Measurements from ENCODE around the gene HSPA13. TPM values are rescaled to one million over a fixed set of nuclear protein-coding genes. Genes with fewer than 3 reads are reported as not detected.
A peak's percentile ranks its signal among the peaks of the same experiment; 100 is the strongest.

The HSPA13 gene
- total and polyA plus RNA-seq, 10 of the 15 experiments (the other 5 are each of a cell fraction or from before 2014, with no cell fraction given) = 10.0 to 26.9 (median 18.6) TPM

DNA sequence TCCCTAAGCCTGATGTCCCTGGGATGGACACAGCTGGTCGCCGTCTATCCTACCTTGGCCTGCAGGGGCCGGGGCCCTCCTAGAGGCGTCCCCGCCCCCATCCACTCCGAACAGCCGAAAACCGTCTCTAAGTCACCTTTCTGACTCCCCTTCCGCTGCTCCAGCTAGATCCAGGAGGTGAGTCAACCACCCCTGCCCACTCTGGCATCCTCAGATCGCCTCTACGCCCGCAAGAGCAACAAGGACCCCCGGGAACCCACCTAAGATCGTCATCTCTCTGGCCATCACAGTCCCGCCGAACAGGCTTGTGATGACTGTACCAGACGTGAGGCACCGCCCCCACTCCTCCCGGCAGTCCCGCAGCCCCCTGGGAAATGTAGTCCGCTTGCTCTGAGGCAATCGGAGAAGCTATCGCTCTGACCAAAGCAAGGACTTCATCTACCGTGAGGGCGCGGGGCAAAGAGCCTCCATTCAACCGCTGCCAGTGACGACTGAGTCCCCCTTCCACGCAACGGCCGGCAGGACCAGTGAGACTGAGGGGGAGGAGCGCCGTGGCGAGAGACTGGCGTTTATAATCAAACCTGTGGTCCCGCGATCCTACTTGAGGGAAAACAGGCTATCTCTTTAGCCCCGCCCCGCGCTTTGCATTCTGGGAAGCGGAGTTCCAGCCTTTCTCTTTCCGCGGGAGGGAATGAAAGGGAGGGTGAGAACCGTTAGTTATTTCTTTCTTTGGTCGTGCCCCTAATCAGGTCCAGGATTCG lies at the start of gene HSPA13 (continued):
- TF ChIP-seq, protein P1, sequence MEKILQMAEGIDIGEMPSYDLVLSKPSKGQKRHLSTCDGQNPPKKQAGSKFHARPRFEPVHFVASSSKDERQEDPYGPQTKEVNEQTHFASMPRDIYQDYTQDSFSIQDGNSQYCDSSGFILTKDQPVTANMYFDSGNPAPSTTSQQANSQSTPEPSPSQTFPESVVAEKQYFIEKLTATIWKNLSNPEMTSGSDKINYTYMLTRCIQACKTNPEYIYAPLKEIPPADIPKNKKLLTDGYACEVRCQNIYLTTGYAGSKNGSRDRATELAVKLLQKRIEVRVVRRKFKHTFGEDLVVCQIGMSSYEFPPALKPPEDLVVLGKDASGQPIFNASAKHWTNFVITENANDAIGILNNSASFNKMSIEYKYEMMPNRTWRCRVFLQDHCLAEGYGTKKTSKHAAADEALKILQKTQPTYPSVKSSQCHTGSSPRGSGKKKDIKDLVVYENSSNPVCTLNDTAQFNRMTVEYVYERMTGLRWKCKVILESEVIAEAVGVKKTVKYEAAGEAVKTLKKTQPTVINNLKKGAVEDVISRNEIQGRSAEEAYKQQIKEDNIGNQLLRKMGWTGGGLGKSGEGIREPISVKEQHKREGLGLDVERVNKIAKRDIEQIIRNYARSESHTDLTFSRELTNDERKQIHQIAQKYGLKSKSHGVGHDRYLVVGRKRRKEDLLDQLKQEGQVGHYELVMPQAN (conservative IDR thresholded peaks at IDR 0.05) = 0 out of 2 replicates have a peak, but pooled peaks have one; percentile 47
- peak; percentile 83 for TF ChIP-seq HDGF (IDR thresholded peaks at IDR 0.05)
- TF ChIP-seq FOXM1 (IDR thresholded peaks at IDR 0.05; ENCODE audit: low read depth, low read length) = no peak; the same call in 1 of the 2 replicates
- 0 out of 2 replicates have a peak, but pooled peaks have one; percentile 61 for TF ChIP-seq ZNF207 (IDR thresholded peaks at IDR 0.05; ENCODE audit: borderline replicate concordance)
- TF ChIP-seq TCF3 (IDR thresholded peaks at IDR 0.05; ENCODE audit: borderline replicate concordance, insufficient read depth, low read depth, low read length) = 0 out of 2 replicates have a peak, but pooled peaks have one; percentile 8
- no peak for TF ChIP-seq NFXL1 (IDR thresholded peaks at IDR 0.05; ENCODE audit: borderline replicate concordance)
- TF ChIP-seq, protein P2, sequence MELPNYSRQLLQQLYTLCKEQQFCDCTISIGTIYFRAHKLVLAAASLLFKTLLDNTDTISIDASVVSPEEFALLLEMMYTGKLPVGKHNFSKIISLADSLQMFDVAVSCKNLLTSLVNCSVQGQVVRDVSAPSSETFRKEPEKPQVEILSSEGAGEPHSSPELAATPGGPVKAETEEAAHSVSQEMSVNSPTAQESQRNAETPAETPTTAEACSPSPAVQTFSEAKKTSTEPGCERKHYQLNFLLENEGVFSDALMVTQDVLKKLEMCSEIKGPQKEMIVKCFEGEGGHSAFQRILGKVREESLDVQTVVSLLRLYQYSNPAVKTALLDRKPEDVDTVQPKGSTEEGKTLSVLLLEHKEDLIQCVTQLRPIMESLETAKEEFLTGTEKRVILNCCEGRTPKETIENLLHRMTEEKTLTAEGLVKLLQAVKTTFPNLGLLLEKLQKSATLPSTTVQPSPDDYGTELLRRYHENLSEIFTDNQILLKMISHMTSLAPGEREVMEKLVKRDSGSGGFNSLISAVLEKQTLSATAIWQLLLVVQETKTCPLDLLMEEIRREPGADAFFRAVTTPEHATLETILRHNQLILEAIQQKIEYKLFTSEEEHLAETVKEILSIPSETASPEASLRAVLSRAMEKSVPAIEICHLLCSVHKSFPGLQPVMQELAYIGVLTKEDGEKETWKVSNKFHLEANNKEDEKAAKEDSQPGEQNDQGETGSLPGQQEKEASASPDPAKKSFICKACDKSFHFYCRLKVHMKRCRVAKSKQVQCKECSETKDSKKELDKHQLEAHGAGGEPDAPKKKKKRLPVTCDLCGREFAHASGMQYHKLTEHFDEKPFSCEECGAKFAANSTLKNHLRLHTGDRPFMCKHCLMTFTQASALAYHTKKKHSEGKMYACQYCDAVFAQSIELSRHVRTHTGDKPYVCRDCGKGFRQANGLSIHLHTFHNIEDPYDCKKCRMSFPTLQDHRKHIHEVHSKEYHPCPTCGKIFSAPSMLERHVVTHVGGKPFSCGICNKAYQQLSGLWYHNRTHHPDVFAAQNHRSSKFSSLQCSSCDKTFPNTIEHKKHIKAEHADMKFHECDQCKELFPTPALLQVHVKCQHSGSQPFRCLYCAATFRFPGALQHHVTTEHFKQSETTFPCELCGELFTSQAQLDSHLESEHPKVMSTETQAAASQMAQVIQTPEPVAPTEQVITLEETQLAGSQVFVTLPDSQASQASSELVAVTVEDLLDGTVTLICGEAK (IDR thresholded peaks at IDR 0.05; ENCODE audit: borderline replicate concordance) = no peak; the same call in 1 of the 2 replicates
- TF ChIP-seq HDAC6 (IDR thresholded peaks at IDR 0.05; ENCODE audit: unreplicated experiment) = no peak
- no peak; the same call in 1 of the 2 replicates for TF ChIP-seq NRF1 (conservative IDR thresholded peaks at IDR 0.05; ENCODE audit: low read depth, low read length)
- TF ChIP-seq SPI1 (IDR thresholded peaks at IDR 0.05; ENCODE audit: borderline replicate concordance, insufficient read depth, low read depth, low read length) = no peak
- peak; percentile 68; the same call in 1 of the 2 replicates for TF ChIP-seq CBFB (IDR thresholded peaks at IDR 0.05; ENCODE audit: low read depth)
- TF ChIP-seq, protein P3, sequence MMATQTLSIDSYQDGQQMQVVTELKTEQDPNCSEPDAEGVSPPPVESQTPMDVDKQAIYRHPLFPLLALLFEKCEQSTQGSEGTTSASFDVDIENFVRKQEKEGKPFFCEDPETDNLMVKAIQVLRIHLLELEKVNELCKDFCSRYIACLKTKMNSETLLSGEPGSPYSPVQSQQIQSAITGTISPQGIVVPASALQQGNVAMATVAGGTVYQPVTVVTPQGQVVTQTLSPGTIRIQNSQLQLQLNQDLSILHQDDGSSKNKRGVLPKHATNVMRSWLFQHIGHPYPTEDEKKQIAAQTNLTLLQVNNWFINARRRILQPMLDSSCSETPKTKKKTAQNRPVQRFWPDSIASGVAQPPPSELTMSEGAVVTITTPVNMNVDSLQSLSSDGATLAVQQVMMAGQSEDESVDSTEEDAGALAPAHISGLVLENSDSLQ (IDR thresholded peaks at IDR 0.05) = peak; percentile 90
- TF ChIP-seq KLF5 (IDR thresholded peaks at IDR 0.05; ENCODE audit: partially characterized antibody) = no peak

Measured in GM12878 (cell line).